T-helper 17 cell (primary cell): ENCODE measurements around the gene CALU. TPM values are rescaled to one million over a fixed set of nuclear protein-coding genes. Genes with fewer than 3 reads are reported as not detected.

Experiments
- ATAC-seq: fragments of 150-1000 bp; cut with Tn5 transposase; 2 replicates; pipeline ENCODE4 v1.10.0; 2021; ENCODE audit warnings: mild to moderate bottlenecking, moderate library complexity
- DNase-seq, 3 donors: peaks; one replicate each; pipeline versions ENCODE4 v3.0.0 to v3.0.0-alpha.2; 2020 to 2021
- H3K9me3 ChIP-seq: one replicate; pipeline ENCODE4 v1.7.0; 2013; ENCODE audit warnings: low read length, mild to moderate bottlenecking; ENCODE audit not compliant: control insufficient read depth, poor library complexity, severe bottlenecking
- H3K27ac Mint-ChIP-seq: one replicate; pipeline ENCODE4 v1.8.0; 2022; ENCODE audit warnings: mild to moderate bottlenecking, moderate library complexity, mixed read lengths
- H3K27me3 Mint-ChIP-seq: one replicate; pipeline ENCODE4 v1.8.0; 2022; ENCODE audit warnings: mixed read lengths
- H3K36me3 Mint-ChIP-seq: one replicate; pipeline ENCODE4 v1.8.0; 2022; ENCODE audit warnings: low read depth, mixed read lengths
- H3K4me1 Mint-ChIP-seq: one replicate; pipeline ENCODE4 v1.8.0; 2022; ENCODE audit warnings: mild to moderate bottlenecking, mixed read lengths
- H3K4me3 Mint-ChIP-seq: one replicate; pipeline ENCODE4 v1.8.0; 2022; ENCODE audit warnings: mild to moderate bottlenecking, moderate library complexity, mixed read lengths
- total RNA-seq, 4 donors: library from RNA in 2 of 4; stranded (reverse) in 2 of 4; gene quantifications; one replicate each; pipeline ENCODE4 v1.2.3 and lab custom pipeline; 2022 to 2026

The CALU gene
- total RNA-seq, 2 donors from 2014 or later = 19.9 to 28.1 TPM

GRCh38 chr7:128708235-128708634 lies 30.9 kb upstream of the CALU start:
- no peak for DNase-seq
- Mint-ChIP-seq H3K4me3 (no peak overlapping the region), H3K36me3 (no peaks in the 10 kb centered on the region), H3K27ac (no peak overlapping the region), H3K27me3 (peaks cover 9% of the 10 kb centered on the region), H3K4me1 (peaks cover 4% of the 10 kb centered on the region)
- no peaks in the 10 kb centered on the region for H3K9me3 ChIP-seq
- no peak for ATAC-seq

- Mint-ChIP-seq H3K27me3 (peaks cover 6% of the 10 kb centered on the region), H3K4me3 (no peak overlapping the region), H3K4me1 (peaks cover under 1% of the 10 kb centered on the region), H3K27ac (no peak overlapping the region), H3K36me3 (no peaks in the 10 kb centered on the region)
- DNase-seq = no peak
- H3K9me3 ChIP-seq = no peaks in the 10 kb centered on the region
- ATAC-seq = no peak
These were observed 30.3 kb upstream of the CALU start for GRCh38 chr7:128708824-128709223.

GRCh38 chr7:128710481-128710880 lies 28.7 kb upstream of the CALU start:
- H3K4me3 Mint-ChIP-seq = no peak overlapping the region
- H3K27me3 Mint-ChIP-seq = peaks cover 15% of the 10 kb centered on the region
- H3K9me3 ChIP-seq = no peaks in the 10 kb centered on the region
- H3K36me3 Mint-ChIP-seq = no peaks in the 10 kb centered on the region
- DNase-seq = no peak
- no peaks in the 10 kb centered on the region for H3K4me1 Mint-ChIP-seq
- no peak for ATAC-seq
- no peak overlapping the region for H3K27ac Mint-ChIP-seq

DNA sequence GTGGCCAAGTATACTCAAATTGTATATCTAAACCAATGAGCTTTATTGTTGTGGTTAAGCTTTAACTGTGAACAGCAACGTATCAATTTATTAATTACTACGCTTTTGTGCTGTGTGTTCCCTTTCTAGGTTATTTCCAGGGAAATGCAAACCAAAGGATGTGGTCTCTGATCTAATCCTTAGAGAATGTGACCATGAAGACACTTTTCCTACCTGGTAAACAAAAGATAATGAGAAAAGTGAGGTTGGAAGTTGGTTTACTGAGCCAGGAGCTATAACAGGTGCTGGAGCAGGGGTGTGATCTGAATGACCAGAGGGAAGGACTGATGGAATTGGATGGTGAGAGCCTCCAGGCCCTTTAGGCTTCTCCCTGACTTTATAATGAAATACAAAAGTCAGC lies 25.4 kb upstream of the CALU start:
- peaks cover 33% of the 10 kb centered on the region for H3K27me3 Mint-ChIP-seq

DNA sequence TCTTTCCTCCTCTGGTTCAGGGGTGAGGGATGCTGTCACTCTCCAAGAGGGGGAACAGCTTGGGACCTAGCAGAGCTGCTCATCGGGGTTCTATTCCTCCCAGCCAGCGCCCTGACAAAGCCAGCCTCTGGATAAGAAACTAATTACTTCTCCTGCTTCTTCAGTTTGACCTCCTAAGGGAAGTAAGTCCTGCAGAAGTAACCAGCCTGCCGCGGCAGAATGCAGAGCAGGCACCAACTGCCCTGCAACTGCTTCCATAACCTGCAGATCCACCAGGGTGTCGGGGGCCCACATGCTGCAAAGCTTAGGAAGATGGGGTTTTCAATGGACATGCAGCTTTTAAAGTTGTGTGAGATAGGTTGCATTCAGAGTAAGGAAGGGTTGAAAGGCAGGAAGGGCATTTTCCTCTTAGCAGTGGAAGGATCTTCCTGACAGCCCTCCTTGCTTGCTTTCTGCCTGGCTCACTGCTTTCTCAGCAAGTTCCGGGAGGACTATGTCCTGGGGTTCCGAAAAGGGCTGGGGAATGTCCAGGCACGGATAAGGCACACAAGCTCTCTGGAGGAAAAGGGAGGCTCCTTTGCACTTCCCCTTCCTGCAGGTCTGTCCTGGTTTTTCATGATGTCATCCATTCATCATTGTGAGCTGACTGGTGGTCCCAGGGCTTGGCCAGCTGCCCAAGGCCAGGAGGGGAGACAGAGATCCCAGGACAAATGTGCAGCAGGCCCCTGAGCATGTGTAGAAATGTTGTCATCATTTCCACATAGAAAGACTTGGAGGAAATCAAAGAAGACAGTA lies 24.3 kb upstream of the CALU start:
- Mint-ChIP-seq H3K36me3 (peaks cover 2% of the 10 kb centered on the region), H3K27ac (no peak overlapping the region), H3K27me3 (peaks cover 33% of the 10 kb centered on the region), H3K4me3 (no peak overlapping the region), H3K4me1 (no peaks in the 10 kb centered on the region)
- DNase-seq (no peak), ATAC-seq (no peak)
- no peaks in the 10 kb centered on the region for H3K9me3 ChIP-seq

More for the DNA sequence above, 25.4 kb upstream of the CALU start:
- no peak for DNase-seq
- no peaks in the 10 kb centered on the region for H3K9me3 ChIP-seq
- Mint-ChIP-seq H3K36me3 (peaks cover 2% of the 10 kb centered on the region), H3K27ac (no peak overlapping the region), H3K4me1 (no peaks in the 10 kb centered on the region), H3K4me3 (no peak overlapping the region)
- no peak for ATAC-seq

DNA sequence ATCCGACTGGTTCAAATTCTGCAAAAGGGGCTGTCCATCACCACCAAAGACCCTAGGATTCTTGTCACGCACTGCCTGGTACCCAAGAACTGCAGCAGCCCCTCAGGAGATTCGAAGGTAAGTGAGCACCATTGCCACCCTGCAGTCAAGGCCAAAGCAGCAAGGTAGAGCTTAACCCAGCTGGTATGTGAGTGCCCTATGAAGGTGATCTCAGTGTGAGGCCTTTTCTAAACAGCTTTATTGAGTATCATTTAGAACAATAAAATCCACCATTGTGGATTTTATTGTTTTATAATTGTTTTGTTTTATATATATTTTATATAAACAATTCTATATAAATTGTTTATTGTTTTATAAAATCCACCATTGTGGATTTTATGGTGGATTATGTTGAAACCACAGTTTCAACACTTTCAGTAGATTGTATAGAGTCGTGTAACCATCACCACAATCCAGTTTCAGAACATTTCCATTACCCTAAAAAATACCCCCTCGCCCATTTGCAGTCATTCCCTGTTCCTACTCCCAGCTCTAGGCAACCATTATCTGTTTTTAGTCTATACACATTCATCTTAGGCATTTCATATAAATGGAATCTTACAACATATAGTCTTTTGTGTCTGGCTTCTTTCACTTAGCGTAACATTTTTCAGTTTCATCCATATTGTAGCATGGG lies 20.1 kb upstream of the CALU start:
- H3K9me3 ChIP-seq = no peaks in the 10 kb centered on the region
- Mint-ChIP-seq H3K4me1 (no peaks in the 10 kb centered on the region), H3K4me3 (no peak overlapping the region), H3K36me3 (peaks cover 2% of the 10 kb centered on the region), H3K27ac (no peak overlapping the region), H3K27me3 (peaks cover 33% of the 10 kb centered on the region)
- ATAC-seq (no peak), DNase-seq (no peak)

DNA sequence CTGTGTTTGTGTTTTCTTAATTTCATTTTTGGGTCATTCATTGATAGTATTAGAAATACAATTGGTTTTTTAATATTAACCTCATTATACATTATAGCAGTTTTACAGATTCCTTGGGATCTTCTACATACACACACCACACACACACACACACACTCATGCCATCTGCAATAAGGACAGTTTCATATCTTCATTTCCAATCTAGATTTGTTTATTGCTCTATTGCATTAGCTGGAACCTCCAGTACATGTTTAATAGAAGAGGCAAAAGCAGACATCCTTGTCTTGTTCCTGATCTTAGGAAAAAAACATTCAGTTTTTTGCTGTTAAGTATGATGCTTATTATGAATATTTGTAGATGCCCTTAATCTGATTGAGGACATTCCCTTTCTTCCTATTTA lies 17.8 kb upstream of the CALU start:
- DNase-seq (no peak), ATAC-seq (no peak)
- Mint-ChIP-seq H3K27ac (no peak overlapping the region), H3K36me3 (peaks cover 6% of the 10 kb centered on the region), H3K4me3 (no peak overlapping the region), H3K4me1 (peaks cover 2% of the 10 kb centered on the region), H3K27me3 (peaks cover 36% of the 10 kb centered on the region)
- no peaks in the 10 kb centered on the region for H3K9me3 ChIP-seq

DNA sequence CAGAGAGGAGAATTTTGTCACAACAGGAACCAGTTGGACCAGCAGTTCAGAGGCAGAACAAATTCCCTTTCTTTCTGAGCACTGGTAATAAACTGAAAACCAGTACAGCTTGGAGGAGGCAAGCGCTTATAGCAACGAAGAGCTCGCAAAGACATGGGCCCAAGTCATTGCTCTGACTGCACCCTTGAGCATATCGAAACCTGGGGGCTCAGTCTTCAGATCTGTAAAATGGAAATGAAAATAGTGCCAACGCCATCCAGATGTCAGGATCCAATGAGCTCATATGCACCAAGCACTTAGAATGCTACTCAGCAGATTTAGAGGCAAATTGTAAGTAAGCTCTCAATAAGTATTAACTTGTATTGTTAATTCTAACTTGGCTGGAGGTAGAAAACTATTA lies 14.4 kb upstream of the CALU start:
- Mint-ChIP-seq H3K27ac (no peak overlapping the region), H3K4me3 (no peak overlapping the region), H3K27me3 (peaks cover 46% of the 10 kb centered on the region), H3K4me1 (peaks cover 2% of the 10 kb centered on the region), H3K36me3 (peaks cover 9% of the 10 kb centered on the region)
- no peaks in the 10 kb centered on the region for H3K9me3 ChIP-seq
- ATAC-seq (no peak), DNase-seq (no peak)

DNA sequence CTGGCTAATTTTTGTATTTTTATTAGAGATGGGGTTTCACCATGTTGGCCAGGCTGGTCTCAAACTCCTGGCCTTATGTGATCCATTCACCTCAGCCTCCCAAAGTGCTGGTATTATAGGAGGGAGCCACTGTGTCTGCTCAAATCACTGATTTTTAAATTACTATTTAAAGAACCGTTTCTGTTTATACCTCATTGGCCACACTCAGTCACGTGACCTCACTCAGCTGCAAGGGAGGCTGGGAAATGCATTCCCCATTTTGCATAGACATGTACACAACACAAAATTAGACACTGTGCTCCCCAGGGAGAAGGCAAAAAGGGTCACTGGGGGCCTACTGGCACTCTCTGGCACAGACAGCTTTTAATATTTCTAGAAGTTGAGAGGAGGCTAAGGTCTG lies 13.6 kb upstream of the CALU start:
- Mint-ChIP-seq H3K4me3 (no peak overlapping the region), H3K36me3 (peaks cover 9% of the 10 kb centered on the region), H3K27me3 (peaks cover 46% of the 10 kb centered on the region), H3K27ac (no peak overlapping the region), H3K4me1 (peaks cover 2% of the 10 kb centered on the region)
- DNase-seq = no peak
- ATAC-seq = no peak
- H3K9me3 ChIP-seq = no peaks in the 10 kb centered on the region

- no peak for ATAC-seq
- peaks cover 2% of the 10 kb centered on the region for H3K4me1 Mint-ChIP-seq
These were observed 13.0 kb upstream of the CALU start for GRCh38 chr7:128726059-128726736.

GRCh38 chr7:128726737-128727072 lies 12.5 kb upstream of the CALU start:
- DNase-seq = no peak
- peaks cover 11% of the 10 kb centered on the region for H3K36me3 Mint-ChIP-seq
- peaks cover 2% of the 10 kb centered on the region for H3K4me1 Mint-ChIP-seq
- no peak overlapping the region for H3K27ac Mint-ChIP-seq
- no peak overlapping the region for H3K4me3 Mint-ChIP-seq
- no peaks in the 10 kb centered on the region for H3K9me3 ChIP-seq
- H3K27me3 Mint-ChIP-seq = peaks cover 56% of the 10 kb centered on the region
- no peak for ATAC-seq

More at GRCh38 chr7:128726059-128726736, 13.0 kb upstream of the CALU start:
- no peaks in the 10 kb centered on the region for H3K9me3 ChIP-seq
- Mint-ChIP-seq H3K27ac (no peak overlapping the region), H3K27me3 (peaks cover 51% of the 10 kb centered on the region), H3K4me3 (no peak overlapping the region), H3K36me3 (peaks cover 10% of the 10 kb centered on the region)
- no peak for DNase-seq

DNA sequence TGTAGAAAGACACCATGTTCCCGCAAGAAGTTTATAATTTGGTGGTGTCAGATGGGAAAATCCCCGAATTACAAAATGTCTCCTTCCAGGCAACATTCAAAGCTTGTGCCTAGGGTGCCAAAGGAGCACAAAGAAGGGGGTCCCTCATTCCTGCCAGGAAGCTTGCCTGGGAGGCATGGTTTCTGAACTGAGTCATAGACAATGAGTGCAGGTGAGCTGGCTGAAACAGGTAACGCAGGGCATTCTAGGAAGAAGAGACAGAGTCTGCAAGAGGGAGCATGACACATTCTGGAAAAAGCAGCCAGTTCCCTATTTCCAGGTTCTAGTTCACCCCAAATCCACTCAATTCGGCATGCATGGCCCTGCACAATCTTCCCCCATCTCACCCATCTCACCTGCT lies 11.9 kb upstream of the CALU start:
- no peak overlapping the region for H3K4me3 Mint-ChIP-seq
- no peak overlapping the region for H3K27ac Mint-ChIP-seq
- DNase-seq (no peak), ATAC-seq (no peak)
- H3K9me3 ChIP-seq = no peaks in the 10 kb centered on the region
- H3K4me1 Mint-ChIP-seq = peaks cover 2% of the 10 kb centered on the region
- H3K27me3 Mint-ChIP-seq = peaks cover 60% of the 10 kb centered on the region
- peaks cover 11% of the 10 kb centered on the region for H3K36me3 Mint-ChIP-seq

- Mint-ChIP-seq H3K36me3 (peaks cover 11% of the 10 kb centered on the region), H3K4me1 (peaks cover 2% of the 10 kb centered on the region)
These were observed 10.6 kb upstream of the CALU start for GRCh38 chr7:128728598-128728997.

More at GRCh38 chr7:128728598-128728997, 10.6 kb upstream of the CALU start:
- no peaks in the 10 kb centered on the region for H3K9me3 ChIP-seq
- ATAC-seq (no peak), DNase-seq (no peak)
- Mint-ChIP-seq H3K4me3 (no peak overlapping the region), H3K27ac (no peak overlapping the region), H3K27me3 (peaks cover 60% of the 10 kb centered on the region)
